Keratinocyte (primary cell): ENCODE measurements around the gene IGF1.

Source experiments
- EZH2 ChIP-seq: IDR thresholded peaks from one replicate; pipeline ENCODE4 v1.6.1; 2012; ENCODE audit warnings: inconsistent platforms, mild to moderate bottlenecking, low read length, moderate library complexity
- TF ChIP-seq, protein P1 (sequence below), 3 experiments: IDR thresholded peaks in 1 of 3; conservative IDR thresholded peaks in 1 of 3; optimal IDR thresholded peaks in 1 of 3; 2 replicates in 2 of 3; 3 replicates in 1 of 3; pipeline versions ENCODE3 to v1.5.1; 2011; ENCODE audit warnings: low read length in 3 of 3, mild to moderate bottlenecking in 3 of 3, moderate library complexity in 2 of 3, control low read depth in 1 of 3, inconsistent platforms in 1 of 3; ENCODE audit not compliant: insufficient read depth in 2 of 3; ENCODE audit errors: extremely low read depth in 1 of 3

DNA sequence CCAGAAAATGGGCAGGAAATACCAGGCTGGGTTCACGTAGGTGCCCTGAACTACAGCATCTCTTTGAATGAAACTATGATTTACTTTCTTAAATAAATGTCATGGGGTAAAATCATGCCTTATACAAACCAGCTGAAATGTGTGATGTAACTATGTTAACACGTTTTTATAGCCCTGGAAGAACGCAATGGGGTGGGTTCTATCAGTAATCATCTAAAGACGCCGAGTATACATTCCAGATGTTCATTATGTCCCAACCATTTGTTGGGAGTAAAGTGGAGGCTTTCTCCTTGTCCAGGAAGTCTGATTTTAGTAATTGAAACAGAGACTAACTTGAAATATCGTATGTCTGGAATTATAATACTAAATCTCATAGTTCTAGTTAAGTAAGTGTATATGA, 16.2 kb upstream of the IGF1 start:
- TF ChIP-seq, protein P1, sequence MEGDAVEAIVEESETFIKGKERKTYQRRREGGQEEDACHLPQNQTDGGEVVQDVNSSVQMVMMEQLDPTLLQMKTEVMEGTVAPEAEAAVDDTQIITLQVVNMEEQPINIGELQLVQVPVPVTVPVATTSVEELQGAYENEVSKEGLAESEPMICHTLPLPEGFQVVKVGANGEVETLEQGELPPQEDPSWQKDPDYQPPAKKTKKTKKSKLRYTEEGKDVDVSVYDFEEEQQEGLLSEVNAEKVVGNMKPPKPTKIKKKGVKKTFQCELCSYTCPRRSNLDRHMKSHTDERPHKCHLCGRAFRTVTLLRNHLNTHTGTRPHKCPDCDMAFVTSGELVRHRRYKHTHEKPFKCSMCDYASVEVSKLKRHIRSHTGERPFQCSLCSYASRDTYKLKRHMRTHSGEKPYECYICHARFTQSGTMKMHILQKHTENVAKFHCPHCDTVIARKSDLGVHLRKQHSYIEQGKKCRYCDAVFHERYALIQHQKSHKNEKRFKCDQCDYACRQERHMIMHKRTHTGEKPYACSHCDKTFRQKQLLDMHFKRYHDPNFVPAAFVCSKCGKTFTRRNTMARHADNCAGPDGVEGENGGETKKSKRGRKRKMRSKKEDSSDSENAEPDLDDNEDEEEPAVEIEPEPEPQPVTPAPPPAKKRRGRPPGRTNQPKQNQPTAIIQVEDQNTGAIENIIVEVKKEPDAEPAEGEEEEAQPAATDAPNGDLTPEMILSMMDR (optimal IDR thresholded peaks at IDR 0.05 in 1 of 3, IDR thresholded peaks at IDR 0.05 in 1 of 3, conservative IDR thresholded peaks at IDR 0.05 in 1 of 3; ENCODE audit: extremely low read depth in 1 of 3, insufficient read depth in 2 of 3, low read length in 3 of 3) = no peak
- TF ChIP-seq EZH2 = no peak
